GM18868 (cell line): Measurements from ENCODE around the gene KCNMA1.

Experiments used
- ATAC-seq: cut with Tn5 transposase; IDR thresholded peaks from one replicate; pipeline ENCODE4 v1.9.1; 2021; ENCODE audit warnings: mild to moderate bottlenecking, moderate library complexity; ENCODE audit not compliant: unreplicated experiment

Gene KCNMA1

DNA sequence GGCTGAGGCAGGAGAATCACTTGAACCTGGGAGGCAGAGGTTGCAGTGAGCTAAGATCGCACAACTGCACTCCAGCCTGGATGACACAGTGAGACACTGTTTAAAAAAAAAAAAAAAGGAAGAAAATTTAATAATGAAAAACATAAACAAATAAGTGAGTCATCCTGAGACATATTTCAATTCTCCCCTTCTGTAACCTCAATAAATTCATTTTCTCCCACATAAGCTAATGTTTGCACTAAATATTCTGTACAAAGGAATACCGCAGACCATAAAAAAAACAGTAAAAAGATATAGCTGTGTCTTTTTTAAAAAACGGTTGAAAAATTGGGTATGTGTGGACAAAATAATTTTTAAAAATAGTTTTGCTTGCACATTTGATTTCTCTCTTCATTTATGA lies 654.0 kb downstream of the KCNMA1 start:
- no peak for ATAC-seq

DNA sequence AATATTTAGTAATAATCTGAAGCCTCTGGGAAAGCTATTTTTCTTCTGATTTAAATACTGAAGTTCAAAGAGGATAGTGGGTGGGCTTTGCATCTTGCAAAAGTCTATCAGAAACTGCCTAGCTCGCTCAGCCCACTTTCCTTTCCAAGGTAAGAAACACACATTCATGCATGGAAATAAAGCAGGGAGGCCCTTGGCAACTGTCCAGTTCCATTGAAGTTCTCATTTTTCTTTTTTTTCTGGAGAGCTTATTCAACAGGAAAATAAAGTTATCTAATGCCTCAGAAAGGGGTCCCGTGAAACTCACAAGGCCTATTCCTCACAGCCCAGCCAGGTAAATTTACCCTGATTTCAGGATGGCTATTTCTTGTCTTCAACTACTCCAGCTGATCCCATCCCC lies 654.9 kb downstream of the KCNMA1 start:
- ATAC-seq: no peak

DNA sequence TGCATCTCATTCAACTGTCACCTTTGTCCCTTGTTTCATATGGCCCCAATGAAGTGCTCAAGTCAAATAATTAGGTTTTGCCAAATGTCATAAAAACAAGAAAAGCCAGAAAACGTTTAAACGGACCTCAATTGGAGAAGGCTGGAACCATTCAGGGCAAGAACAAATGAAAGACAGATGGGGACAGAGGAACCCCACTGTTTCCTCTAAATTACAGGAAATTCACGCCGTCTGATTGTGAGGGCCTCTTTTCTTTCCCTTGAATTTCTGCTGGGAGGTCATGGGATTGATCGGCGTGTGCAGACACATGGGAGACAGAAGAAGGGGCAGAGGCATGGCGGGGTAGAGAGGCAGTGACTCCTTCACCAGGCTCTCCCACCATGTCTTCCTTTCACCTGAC lies 656.4 kb downstream of the KCNMA1 start:
- ATAC-seq: no peak

DNA sequence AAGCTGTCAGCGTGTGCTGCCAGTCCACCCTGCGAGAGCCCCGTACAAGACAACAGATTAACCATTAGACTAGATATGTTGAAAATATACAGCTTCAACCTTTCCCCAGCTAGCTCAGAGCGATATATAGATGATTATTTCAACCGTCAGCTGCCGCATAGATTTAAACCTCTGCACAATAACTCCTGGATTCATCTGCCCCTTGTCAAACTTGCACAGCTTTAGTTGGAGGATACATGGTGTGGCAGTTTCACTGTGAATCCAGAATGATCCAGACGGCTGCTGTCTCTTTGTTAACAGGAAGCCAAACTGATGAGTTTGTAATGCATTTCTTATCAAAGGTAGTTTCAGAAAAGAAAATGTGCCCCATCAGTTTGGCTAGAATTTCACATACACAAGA lies 659.7 kb downstream of the KCNMA1 start:
- ATAC-seq: no peak

DNA sequence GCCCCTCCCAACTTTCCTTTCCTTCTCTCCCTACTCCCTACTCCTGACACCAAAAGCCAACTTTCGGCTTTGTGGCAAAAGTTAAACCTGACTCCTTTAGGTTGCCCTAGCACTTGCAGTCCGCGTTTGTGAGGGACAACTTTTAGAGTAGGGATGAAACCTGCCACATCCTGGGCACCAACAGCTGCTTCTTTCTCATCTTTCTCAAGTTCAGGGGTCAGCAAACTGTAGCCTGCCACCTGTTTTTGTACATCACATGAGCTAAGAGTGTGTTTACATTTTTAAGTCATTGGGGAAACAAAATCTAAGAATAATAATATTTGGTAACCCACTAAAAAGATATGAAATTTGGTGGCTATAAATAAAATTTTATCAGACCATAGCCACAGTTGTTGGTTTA lies 660.6 kb downstream of the KCNMA1 start:
- no peak for ATAC-seq

DNA sequence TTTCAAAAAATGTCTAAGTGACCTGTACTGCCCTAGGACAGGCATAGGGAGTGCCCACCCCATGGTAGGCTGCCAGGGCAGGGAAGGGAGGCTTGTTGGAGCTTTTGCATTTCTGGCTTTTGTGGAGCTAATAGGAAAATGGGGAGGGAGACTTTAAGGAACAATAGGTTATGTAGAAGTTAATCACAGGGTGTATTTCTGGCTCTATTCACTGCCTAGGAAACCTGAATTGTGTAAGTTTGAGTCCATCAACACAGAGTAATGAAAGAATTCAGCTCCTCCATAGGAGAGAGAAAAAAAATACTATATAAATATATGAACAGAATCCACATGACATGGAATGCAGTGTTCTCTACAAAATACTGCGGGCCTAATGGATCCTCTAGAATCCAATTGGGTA lies 661.5 kb downstream of the KCNMA1 start:
- ATAC-seq: no peak

DNA sequence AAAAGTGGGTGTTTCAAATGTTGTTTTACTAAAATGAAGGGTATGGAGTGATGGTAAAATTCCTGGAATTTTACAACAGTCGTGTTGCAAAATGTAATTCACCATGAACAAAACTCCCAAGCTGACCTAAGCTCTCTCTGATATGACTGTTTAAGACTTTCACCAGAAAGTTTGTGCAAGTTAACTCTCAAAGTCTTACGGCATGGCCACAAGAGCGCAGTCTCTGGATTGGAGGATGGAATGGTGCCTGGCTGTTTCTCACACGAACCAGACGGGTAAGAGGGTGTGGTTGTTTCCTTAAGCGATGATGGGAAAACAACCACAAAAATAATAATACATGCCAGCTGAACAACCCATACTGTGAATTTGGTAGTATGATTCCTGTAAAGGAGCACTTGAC lies 662.5 kb downstream of the KCNMA1 start:
- no peak for ATAC-seq

DNA sequence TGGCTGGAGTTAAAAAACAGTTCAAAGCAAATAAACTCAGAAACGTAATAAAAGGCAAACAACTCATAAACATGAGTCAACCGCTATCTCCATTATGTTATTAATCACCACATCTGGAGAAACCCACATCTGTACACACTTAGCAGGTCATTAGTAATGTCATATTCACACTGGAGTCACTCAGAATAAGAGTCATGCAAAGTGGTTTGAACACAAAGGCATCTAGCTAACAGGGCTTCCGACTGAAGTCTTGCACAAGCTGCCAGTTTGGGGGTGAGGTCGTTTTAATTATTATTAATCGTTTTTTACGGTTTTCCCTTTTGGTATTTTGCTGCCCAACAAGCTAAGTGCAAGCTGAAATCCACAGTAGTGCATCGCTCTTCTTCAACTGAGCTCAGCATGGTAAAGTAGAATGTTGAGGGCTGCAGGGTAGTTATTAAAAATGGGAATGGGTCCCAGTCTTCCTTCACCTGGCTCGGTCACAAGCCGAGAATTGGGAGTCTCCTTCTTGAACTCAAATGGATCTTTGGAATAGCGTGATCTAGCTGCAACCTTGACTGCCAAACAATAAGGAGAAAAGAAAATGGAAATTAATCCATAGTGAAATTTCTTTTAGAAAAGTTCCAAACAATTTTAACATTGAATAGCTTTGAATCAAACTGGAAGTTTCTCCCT lies 663.5 kb downstream of the KCNMA1 start:
- no peak for ATAC-seq

DNA sequence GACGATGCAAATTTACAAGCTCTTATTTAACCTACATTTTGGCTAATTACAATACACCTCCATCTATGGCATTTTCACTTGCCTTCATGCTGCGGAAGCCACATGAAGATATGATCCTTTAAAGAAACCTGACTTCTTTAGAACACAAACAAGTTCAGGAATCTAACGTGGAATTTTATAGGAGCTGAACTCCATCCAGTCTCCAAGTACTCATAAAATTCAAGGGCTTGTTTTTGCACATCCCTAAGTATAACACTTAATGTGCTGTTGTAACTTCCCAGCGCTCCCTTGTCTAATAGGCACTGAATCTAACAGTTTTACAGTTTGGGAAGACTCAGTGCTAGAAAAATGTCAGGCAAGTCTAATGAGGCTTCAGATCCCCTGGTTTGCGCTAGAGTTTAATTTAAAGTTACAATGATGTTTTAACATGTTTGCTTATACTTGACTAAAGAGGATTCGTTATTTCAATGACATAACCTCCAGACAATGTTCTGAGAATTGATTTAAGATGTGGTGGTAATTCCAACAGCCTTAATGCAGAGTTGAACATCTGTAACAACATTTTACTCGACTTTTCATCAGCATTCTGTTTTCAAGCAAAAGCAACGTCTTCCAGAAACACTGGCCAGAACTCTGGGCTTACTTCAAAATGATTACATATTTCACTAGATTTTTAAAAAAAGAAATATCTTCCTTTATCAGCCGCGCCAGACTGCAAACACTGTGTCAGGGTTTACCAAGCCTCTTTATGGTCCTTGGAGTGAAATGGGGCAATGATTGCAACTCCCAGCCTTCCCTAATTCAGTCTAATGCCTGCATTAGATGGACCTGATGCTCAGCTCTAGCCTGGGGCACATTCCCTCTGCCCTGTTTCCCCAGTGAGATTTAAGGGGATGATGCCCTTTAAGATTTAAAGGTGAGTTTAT lies 664.3 kb downstream of the KCNMA1 start:
- ATAC-seq: no peak

DNA sequence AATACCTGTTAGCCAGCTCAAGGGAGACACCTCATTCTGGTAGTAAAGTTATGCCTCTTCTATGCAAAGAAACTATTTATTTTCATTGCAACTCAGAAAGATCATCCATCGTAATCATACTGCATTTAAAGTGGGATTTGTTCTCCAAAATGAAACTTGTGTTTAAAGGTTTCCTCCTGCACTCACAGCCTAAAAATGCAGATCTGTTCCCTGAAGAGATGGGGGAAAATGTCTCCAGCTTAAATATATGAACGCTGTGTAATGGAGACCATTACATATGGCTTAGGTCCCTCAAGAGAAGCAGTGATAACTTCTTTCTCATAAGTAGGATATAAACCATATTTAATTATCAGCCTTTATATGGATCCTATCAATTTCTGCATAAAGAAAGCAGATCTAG lies 665.1 kb downstream of the KCNMA1 start:
- no peak for ATAC-seq

DNA sequence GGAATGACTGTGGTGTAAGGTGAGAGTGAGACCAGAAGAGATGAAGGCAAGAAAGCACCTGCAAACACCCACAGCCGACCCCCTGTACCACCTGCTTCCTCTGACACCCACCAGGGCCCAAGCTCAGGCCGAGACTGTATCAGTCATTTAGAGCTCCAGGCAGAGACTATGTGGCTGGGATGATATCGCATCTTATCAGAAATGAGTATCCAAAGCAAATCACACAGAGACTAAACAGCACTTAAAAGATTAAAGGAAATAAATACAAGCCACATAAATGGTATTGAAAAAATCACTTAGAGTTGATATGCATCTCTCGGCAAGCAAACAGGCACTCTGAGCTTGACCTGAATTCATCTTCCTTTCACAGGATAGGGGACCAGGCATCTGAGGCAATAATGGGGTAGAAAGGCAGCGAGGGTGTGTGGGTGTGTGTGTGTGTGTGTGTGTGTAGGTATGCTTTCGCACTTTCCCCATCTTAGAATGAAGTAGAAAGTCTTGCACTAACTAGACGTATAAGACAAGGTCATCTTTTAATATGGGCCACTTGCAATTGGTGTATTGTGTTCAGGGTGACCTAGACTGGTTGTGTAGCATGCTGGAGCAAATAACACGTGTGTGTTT lies 665.9 kb downstream of the KCNMA1 start:
- no peak for ATAC-seq

DNA sequence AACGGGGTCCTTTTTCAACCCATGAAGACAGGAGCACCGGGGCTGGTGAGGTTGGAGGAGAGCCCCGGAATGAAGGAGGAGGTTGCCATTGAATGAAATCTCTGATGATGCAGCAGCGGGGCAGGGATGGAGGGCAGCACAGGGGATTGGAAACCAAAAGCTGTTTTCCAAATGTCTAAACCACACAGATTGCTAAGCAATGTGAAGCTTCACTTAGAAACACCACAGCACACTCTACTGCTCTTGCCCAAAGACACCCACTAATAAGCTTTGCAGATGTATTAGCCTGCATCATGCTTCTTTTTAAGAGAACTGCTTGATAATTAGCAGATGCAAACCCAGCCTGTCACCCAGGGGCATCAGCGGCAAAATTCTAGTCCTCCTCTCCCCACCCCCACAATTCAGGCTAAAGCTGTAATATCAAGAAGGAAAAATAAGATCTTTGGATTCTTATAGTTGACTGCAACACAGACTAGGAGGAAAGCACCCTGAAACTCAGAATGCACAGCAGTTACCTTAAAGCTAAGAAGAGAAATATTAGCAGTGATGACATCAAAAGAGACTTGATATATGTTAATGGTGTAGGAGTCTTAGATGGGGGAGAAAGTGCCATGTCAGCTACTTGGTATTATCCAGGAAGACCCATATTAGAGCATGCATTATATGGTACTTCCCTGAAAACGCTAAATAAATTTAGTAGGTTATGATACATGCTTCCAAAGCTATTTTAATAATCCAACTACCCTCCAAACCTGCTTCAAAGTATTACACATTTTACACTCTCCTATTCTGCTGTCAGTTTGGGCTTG lies 666.7 kb downstream of the KCNMA1 start:
- no peak for ATAC-seq

DNA sequence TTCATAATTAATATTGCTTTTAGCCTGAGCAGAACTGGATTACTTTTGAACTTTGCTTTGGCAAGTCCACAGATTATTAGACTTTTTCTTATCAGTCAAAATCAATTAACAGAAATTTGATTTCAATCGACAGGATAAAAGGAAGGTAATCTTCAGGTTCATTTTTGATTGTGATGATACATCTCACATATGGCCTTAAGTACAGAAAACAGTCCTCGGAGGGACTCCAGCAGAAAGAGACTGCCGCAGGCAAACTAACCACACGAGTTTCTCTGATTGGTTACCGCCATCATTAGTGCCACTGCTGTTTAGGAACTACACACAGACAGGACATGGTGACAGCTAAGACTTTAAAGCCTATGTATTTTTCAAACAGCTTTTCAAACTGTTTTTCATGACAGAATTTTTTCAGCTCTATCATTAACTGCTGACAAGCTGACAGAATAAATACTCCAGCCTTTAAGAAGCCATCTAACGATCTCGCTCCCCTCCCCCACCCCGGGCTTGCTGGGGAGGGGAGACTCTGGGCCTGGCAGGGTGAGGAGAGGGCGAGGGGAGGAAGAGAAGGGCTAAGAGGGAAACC lies 668.2 kb downstream of the KCNMA1 start:
- no peak for ATAC-seq

DNA sequence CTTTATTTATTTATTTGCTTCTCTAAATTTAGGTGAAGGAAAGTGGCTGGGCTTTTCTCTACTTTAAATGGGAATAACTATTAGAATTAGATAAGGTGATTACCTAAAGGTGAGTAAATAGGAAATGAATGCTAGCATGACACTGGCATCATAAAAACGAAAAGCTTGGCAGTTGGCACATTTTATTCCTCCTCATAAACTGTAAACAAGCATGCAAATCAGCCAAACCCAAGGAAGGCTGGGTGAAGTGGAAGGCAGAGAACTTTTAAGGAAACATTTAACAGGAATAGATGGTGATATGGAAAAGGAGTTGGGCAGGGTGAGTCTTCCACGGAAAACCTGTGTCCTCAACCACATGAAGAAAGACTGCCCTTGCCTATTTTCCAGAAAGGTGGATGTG lies 669.1 kb downstream of the KCNMA1 start:
- no peak for ATAC-seq

DNA sequence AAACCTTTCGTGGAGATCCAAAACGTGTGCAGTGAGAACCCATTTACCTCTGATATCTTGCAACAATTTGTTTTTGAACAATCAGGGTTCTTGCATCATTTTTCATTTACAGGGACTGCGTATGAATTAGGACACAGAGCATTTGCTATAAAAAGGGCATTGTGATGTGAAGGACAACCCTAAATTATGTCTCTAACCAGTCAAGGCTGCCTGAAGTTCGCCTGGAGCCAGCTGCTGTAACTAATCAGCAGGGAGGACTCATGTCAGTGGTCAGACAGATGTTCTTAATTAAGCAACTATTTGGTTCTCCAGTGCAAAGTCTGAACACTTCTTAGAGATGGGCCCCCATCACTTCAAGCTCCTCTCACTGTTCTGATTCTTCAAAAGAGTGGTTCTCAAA lies 674.8 kb downstream of the KCNMA1 start:
- no peak for ATAC-seq

DNA sequence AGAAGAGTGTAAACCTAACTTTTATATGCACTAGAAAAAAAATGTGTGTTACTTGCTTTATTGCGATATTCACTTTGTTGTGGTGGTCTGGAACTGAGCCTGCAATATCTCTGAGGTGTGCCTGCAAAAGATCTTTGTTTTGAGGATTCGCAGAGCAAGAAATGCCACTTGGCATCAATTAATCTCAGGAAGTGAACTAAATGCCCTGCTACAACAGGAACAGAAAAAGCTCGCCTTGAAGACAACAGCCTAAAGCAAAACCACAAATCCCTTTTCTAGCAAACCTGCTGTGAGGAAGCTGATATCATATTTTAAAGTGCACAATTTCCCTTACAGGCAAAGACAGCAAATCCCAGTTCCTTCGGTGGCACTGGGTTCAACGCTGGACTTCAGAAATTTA lies 675.8 kb downstream of the KCNMA1 start:
- ATAC-seq: no peak

DNA sequence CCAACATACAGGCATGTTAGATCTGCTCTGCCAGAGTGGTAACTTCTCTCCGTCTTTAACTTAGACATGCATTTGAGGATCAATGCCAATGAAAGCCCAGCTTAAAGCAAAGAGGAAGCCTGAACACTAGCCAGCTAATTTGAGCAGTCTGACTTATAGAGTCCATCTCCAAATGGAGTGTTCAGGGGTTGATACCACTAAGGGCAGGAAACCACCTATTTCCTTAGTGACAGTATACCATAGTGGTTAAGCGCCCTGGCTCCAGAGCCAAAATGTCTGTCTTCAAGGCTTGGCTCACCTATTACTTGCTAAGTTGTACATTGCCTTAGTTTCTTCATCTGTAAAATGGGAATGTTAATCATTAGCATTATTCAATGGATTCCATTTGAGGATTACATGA lies 678.5 kb downstream of the KCNMA1 start:
- no peak for ATAC-seq

DNA sequence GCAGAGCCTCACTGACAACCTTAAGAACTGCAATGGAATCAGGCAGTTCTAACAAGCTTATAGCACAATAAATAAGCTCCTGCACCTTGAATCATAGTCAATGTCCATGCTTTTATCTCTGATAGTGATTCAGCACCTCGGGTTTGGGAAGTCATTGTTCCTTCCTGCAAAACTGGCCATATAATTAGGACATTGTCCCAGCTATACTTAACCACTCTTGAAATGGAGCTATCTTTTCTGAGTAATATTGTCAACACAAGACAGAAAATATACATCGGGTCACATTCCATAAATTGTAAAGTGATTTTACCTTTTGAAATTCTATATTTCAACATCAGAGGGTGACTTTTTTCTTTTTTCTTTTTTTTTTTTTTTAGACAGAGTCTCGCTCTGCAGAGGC lies 682.8 kb downstream of the KCNMA1 start:
- ATAC-seq: no peak

DNA sequence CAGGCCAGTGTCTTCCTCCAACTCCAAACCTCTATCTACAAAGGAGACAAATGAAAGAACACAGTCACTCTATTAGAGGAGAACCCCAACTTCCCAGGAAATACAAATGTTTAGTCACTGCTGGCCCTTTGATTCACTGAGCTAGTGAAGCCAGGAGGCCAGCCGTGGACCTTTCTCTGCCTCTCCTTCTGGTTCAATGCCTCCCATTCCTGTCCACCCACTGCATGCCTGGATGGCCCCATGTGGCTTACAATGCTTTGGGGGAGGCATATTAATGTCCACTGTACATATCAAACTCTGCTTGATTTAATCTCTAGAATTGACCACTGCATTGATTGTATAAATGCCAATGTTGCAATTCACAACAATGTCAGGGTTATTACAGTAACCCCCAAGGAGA lies 687.3 kb downstream of the KCNMA1 start:
- no peak for ATAC-seq

DNA sequence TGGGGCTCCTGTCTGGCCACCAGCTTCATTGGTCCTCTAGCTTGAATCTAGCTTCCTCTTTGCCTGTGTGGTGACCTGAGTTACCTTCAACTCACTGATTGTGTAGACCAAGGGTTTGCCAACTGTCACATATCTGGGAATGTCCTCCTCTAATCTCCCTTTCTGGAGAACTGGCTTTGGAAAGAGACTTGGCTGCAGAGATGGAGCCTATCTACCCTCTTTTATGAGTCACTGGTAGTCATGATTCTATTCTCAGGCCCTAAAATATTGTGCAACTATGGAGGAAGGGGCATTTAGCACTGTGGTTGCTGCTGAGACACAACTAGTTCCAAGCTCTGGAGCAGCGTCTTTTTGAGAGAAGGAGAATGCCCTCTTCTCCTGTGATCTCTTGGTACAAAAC lies 691.3 kb downstream of the KCNMA1 start:
- ATAC-seq: no peak

DNA sequence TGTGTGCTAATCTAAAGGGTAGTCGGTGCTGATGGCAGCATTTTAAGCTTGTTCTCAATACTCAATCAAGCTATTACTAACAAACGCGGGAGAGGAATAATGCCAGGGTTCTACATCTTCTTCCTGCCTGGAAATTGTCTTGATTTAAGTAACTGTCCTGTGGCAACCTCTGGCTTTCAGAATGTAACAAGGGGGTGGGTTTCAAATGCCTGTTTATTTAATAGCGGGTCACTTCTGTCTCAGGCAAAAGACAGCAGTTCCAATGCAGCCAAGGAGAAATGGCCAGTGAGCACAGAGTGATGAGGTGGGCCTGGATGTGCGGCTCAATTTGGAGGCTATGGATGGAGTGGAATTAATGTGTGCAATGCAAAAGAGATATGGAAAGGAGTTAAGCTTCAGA lies 692.4 kb downstream of the KCNMA1 start:
- ATAC-seq: no peak
